ENCODE results near the gene CTNNA3. TPM values are rescaled to one million over a fixed set of nuclear protein-coding genes. Genes with fewer than 3 reads are reported as not detected.

The CTNNA3 gene
- polyA plus RNA-seq, 1 donor from 2014 or later: 0.14 TPM

DNA sequence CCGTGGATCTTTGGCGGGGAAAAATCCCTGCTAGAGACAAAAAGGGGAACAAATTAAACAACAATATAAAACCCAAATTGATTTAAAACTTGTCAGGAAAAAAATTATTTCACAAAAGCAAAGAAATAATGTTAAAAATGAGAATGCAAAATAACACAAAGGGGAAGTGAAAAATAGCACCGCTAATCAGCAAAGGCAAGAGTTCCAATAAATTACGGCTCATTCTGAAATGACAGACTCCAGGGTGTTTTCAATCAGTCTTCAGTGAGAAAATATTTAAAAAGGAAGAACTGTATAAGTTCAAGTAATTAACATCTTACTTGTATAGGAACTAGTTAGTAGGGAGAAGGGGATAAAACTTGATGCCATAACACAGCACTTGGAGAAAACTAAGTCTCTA is 433.3 kb downstream of the CTNNA3 start:
- H3K4me3 ChIP-seq (ENCODE audit: low read length): no peak overlapping the region
- H2AFZ ChIP-seq (ENCODE audit: low read depth, low read length): no peak overlapping the region
- no peak overlapping the region for H3K4me2 ChIP-seq (ENCODE audit: low read length)
- TF ChIP-seq MXI1 (conservative IDR thresholded peaks at IDR 0.05; ENCODE audit: poor library complexity, severe bottlenecking) (no peak), EP300 (conservative IDR thresholded peaks at IDR 0.05; ENCODE audit: poor library complexity, severe bottlenecking) (no peak), RAD21 (conservative IDR thresholded peaks at IDR 0.05) (no peak), SMC3 (conservative IDR thresholded peaks at IDR 0.05; ENCODE audit: poor library complexity) (no peak), EZH2 (IDR thresholded peaks at IDR 0.05; ENCODE audit: borderline replicate concordance, insufficient read depth, low read length, poor library complexity, severe bottlenecking) (no peak), REST (IDR thresholded peaks at IDR 0.05; ENCODE audit: borderline replicate concordance) (no peak), TAF1 (IDR thresholded peaks at IDR 0.05; ENCODE audit: low read depth) (no peak), POLR2AphosphoS5 (IDR thresholded peaks at IDR 0.05) (no peak)
- TF ChIP-seq, protein P1, sequence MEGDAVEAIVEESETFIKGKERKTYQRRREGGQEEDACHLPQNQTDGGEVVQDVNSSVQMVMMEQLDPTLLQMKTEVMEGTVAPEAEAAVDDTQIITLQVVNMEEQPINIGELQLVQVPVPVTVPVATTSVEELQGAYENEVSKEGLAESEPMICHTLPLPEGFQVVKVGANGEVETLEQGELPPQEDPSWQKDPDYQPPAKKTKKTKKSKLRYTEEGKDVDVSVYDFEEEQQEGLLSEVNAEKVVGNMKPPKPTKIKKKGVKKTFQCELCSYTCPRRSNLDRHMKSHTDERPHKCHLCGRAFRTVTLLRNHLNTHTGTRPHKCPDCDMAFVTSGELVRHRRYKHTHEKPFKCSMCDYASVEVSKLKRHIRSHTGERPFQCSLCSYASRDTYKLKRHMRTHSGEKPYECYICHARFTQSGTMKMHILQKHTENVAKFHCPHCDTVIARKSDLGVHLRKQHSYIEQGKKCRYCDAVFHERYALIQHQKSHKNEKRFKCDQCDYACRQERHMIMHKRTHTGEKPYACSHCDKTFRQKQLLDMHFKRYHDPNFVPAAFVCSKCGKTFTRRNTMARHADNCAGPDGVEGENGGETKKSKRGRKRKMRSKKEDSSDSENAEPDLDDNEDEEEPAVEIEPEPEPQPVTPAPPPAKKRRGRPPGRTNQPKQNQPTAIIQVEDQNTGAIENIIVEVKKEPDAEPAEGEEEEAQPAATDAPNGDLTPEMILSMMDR (IDR thresholded peaks at IDR 0.05; ENCODE audit: poor library complexity, severe bottlenecking): no peak
- H3F3A ChIP-seq (ENCODE audit: insufficient read depth, low read length, poor library complexity, severe bottlenecking): no peaks in the 10 kb centered on the region
- no peaks in the 10 kb centered on the region for H3K27me3 ChIP-seq (ENCODE audit: insufficient read depth, low read depth, low read length)
- H3K27ac ChIP-seq (ENCODE audit: low read length): no peak overlapping the region
- H4K20me1 ChIP-seq (ENCODE audit: insufficient read depth): no peaks in the 10 kb centered on the region
- no peaks in the 10 kb centered on the region for H3K36me3 ChIP-seq (ENCODE audit: insufficient read depth, low read length)
- no peaks in the 10 kb centered on the region for H3K9me3 ChIP-seq (ENCODE audit: low read length)
- no peaks in the 10 kb centered on the region for H3K9me2 ChIP-seq (ENCODE audit: insufficient read depth, low read length)
- no peaks in the 10 kb centered on the region for H3K79me2 ChIP-seq (replicated peaks; ENCODE audit: insufficient read depth, low read length)
- no peak overlapping the region for H3K9ac ChIP-seq (ENCODE audit: low read length)

GRCh38 chr10:67261300-67261797 is 434.6 kb downstream of the CTNNA3 start:
- Histone ChIP-seq H3K9me3 (ENCODE audit: low read length) (no peaks in the 10 kb centered on the region), H3K27me3 (ENCODE audit: insufficient read depth, low read depth, low read length) (no peaks in the 10 kb centered on the region)

More at GRCh38 chr10:67261300-67261797, 434.6 kb downstream of the CTNNA3 start:
- Histone ChIP-seq H3K4me3 (ENCODE audit: low read length) (no peak overlapping the region), H3K79me2 (replicated peaks; ENCODE audit: insufficient read depth, low read length) (no peaks in the 10 kb centered on the region), H3K36me3 (ENCODE audit: insufficient read depth, low read length) (no peaks in the 10 kb centered on the region), H3K27ac (ENCODE audit: low read length) (no peak overlapping the region), H3K9me2 (ENCODE audit: insufficient read depth, low read length) (no peaks in the 10 kb centered on the region), H4K20me1 (ENCODE audit: insufficient read depth) (no peaks in the 10 kb centered on the region), H2AFZ (ENCODE audit: low read depth, low read length) (no peak overlapping the region), H3K9ac (ENCODE audit: low read length) (no peak overlapping the region), H3K4me2 (ENCODE audit: low read length) (no peak overlapping the region), H3F3A (ENCODE audit: insufficient read depth, low read length, poor library complexity, severe bottlenecking) (no peaks in the 10 kb centered on the region)
- TF ChIP-seq MXI1 (conservative IDR thresholded peaks at IDR 0.05; ENCODE audit: poor library complexity, severe bottlenecking): no peak
- TF ChIP-seq SMC3 (conservative IDR thresholded peaks at IDR 0.05; ENCODE audit: poor library complexity): no peak
- TF ChIP-seq RAD21 (conservative IDR thresholded peaks at IDR 0.05): no peak
- TF ChIP-seq REST (IDR thresholded peaks at IDR 0.05; ENCODE audit: borderline replicate concordance): no peak
- TF ChIP-seq EZH2 (IDR thresholded peaks at IDR 0.05; ENCODE audit: borderline replicate concordance, insufficient read depth, low read length, poor library complexity, severe bottlenecking): no peak
- no peak for TF ChIP-seq EP300 (conservative IDR thresholded peaks at IDR 0.05; ENCODE audit: poor library complexity, severe bottlenecking)
- TF ChIP-seq, protein P1 (IDR thresholded peaks at IDR 0.05; ENCODE audit: poor library complexity, severe bottlenecking): no peak
